SK-N-DZ (cell line): Measurements from ENCODE around the gene RABEP2.
"Not testable (repeated sequence)": the region's sequence is repeated elsewhere in the genome, so short reads cannot be mapped to it uniquely, and the experiment has no call there.

ENCODE experiments used
- DNase-seq: peaks from one replicate; pipeline ENCODE4 v3.0.0-alpha.2; 2015; ENCODE audit warnings: low spot score

RABEP2 gene

DNA sequence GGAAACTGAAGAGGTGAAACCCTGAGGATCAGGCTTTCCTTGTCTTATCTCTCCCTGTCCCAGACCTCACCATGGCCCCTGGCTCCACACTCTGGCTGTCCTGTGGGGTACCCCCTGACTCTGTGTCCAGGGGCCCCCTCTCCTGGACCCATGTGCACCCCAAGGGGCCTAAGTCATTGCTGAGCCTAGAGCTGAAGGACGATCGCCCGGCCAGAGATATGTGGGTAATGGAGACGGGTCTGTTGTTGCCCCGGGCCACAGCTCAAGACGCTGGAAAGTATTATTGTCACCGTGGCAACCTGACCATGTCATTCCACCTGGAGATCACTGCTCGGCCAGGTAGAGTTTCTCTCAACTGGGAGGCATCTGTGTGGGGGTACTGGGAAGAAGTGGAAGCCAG lies 8.1 kb upstream of the RABEP2 start:
- DNase-seq, result no peak

DNA sequence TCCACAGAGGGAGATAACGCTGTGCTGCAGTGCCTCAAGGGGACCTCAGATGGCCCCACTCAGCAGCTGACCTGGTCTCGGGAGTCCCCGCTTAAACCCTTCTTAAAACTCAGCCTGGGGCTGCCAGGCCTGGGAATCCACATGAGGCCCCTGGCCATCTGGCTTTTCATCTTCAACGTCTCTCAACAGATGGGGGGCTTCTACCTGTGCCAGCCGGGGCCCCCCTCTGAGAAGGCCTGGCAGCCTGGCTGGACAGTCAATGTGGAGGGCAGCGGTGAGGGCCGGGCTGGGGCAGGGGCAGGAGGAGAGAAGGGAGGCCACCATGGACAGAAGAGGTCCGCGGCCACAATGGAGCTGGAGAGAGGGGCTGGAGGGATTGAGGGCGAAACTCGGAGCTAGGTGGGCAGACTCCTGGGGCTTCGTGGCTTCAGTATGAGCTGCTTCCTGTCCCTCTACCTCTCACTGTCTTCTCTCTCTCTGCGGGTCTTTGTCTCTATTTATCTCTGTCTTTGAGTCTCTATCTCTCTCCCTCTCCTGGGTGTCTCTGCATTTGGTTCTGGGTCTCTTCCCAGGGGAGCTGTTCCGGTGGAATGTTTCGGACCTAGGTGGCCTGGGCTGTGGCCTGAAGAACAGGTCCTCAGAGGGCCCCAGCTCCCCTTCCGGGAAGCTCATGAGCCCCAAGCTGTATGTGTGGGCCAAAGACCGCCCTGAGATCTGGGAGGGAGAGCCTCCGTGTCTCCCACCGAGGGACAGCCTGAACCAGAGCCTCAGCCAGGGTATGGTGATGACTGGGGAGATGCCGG lies 7.5 kb upstream of the RABEP2 start:
- no peak for DNase-seq

DNA sequence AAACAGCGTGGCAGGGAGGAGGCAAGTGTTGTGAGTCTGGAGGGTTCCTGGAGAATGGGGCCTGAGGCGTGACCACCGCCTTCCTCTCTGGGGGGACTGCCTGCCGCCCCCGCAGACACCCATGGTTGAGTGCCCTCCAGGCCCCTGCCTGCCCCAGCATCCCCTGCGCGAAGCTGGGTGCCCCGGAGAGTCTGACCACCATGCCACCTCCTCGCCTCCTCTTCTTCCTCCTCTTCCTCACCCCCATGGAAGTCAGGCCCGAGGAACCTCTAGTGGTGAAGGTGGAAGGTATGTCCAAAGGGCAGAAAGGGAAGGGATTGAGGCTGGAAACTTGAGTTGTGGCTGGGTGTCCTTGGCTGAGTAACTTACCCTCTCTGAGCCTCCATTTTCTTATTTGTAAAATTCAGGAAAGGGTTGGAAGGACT lies 6.8 kb upstream of the RABEP2 start, which contains the start of gene CD19:
Gene CD19 (plus strand): TSS at position 171 of the 425 bp plus-strand sequence. CDS start 30 bp downstream, at position 201.
- no peak for DNase-seq

DNA sequence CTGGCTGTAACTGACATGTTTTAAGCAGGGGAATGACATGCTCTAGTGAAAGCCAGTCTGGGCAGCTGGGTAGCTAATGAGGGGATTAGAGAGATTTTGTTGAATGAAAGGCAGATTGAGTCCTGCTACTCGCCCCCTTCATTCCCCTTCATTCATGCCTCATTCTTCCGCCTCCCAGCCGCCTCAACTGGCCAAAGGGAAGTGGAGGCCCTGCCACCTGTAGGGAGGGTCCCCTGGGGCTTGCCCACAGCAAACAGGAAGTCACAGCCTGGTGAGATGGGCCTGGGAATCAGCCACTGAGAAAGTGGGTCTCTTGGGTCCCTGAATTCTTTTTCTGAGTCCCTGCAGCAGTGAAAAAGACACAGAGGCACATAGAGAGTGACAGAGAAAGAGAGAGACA lies 5.6 kb upstream of the RABEP2 start:
- no peak for DNase-seq

DNA sequence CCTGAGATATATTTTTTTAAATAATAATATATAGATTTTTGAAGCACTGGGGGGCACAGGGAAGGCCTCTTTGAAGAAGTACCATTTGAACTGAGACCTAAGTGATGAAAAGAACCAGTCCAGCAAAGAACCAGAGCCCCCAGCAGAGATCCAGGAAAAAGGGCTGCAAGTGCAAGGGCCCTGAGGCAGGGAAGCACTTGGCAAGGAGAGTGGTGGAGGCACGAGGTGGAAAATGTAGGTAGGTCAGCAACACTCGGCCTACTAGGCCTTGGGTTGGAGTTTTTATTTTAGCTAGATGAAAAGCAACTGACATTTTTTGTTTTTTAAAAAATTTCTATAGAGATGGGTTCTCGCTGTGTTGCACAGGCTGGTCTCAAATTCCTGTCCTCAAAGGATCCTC lies 5.2 kb upstream of the RABEP2 start:
- no peak for DNase-seq

DNA sequence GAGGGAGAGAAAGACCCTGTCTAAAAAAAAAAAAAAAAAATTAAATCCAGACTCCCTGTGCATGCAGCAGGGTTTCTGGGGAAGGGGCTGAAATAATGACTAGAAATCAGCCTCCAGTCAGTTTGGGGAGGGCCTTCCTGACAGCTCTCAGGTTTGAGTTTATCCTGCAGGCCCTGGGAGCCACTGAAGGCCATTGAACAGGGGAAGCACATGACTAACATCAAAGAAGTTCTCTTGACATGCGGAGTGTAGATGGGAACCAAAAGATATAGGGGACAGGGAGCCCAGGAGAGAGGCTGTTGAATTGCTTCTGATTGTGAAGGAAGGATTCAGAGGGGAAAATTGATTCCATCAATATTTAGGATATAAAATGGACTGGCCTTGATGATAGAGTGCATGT lies 2.8 kb upstream of the RABEP2 start:
- no peak for DNase-seq

DNA sequence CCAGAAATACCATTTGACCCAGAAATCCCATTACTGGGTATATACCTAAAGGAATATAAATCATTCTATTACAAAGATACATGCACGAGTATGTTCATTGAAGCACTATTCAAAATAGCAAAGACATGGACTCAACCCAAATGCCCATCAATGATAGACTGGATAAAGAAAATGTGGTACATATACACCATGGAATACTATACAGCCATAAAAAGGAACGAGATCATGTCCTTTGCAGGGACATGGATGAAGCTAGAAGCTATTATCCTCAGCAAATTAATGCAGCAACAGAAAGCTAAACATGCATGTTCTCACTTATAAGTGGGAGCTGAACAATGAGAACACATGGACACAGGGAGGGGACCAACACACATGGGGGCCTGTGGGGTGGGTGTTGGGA lies 1.2 kb upstream of the RABEP2 start:
- DNase-seq, result not testable (repeated sequence)

DNA sequence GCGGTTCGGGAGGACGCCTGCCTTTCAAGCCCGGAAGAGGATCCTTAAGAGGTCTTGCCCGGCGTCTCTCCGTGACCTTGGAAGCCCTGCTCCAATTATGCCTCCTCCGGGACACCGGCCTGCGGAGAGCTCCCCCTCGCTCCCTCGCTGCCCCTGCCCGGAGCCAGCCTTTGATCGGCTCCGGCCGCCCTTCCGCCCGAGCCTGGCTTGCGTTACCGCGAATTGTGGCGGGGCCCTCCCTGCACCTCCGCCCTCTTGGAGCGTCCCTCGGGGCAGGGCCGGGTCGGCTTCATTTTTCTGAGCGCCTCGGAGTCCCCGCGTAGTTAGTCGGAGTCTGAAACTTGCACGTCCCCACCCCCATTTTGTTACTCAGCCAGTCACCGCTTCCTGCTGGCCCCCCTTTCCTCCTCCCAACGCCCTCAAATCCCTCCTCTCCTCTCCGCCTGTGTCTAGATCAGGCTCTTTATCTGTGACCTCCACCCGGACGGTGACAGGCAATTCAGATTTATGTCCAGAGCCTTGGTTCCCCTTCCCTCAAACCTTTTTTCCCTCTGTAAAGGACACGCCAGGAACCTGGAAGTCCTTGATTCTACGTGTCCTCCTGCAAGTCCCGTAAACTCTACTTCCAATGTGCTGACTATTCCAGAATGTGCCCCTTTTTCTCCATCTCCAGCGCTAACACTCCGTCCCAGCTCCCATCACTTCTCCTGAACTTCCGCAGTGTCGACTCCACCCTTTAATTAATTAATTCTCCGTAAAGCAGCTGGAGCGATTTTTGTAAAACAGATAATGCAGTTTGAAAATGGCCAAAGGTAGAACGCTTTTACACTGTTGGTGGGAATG lies 569 bp upstream of the RABEP2 start:
- no peak for DNase-seq

DNA sequence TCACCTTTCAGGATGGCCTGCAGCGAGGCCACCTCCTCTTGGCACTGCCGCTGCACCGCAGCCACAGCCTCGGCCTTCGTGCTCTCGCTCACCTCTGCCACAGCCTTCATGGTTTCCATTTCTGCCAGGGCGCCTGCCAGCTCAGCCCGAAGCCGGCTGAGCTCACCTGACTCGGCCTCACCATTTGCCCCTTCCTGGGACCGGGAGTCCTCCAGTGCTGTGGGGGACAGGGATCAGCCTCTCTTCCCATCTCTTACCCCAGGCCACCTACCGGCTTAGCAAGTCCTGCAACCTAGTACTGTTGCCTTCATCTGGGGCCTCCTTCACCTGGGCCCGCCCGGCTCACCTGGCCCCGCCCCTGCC lies 658 bp downstream of the RABEP2 start:
- no peak for DNase-seq

DNA sequence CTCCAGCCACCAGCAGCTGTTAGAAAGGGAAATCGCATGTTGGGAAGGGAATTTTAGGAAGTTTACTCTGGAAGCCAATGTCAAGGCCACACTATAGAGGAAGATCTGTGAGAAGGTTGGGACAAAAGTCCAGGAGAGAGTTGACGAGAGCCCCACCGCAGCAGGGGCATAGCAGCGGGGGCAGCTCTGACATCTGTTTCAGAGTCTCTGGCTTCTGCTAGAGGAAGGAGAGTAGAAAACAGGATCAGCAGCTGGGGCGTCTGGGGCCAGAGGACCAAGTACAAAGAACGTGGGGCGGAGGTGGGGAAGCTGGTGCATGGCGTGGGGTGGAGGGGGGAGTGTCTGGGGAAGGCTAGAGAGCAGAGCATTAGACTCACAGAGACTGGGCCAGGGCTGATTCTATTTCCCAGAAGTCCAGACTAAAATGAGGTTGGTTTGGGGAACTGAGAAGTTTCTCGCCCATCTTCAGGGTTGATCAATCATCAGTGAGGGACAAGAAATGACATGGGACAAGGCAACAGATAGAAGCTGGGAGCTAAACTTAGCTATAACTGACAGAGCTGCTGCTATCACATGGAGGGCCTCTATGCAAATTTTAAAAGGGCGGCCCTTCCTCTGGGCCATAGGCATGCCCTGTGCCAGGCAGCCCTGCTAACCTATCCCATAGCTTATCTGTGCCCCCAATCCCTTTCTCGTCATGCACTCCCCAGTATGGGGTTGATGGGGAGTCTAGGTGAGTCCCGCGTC lies 1.2 kb downstream of the RABEP2 start:
- no peak for DNase-seq

DNA sequence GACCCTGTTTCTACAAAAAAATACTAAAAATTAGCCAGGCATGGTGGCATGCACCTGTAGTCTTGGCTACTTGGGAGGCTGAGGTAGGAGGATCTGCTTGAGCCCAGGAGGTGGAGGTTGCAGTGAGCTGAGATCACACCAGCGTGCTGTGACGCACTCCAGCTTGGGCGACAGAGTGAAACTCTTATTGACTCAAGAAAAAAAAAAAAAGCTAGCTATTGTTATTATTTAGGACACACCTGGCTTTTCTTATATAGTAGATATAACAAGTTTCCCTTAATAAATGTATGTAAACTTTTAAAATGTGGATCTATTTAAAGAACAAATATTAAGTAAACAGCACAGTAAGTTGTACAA lies 1.8 kb downstream of the RABEP2 start:
- no peak for DNase-seq

DNA sequence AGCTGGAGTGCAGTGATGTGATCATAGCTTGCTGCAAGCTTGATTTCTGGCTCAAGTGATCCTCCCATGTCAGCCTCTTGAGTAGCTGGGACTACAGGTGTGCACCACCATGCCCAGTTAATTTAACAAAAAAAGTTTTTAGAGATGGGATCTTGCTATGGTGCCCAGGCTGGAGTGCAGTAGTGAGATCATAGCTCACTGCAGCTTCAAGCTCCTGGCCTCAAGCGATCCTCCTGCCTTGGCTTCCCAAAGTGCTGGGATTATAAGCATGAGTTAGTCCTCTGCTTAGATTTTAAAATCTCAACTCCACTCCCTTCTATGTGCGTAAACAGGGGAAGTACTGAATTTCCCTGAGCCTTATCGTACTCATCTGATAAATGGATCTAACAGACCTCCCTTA lies 6.3 kb downstream of the RABEP2 start:
- no peak for DNase-seq

DNA sequence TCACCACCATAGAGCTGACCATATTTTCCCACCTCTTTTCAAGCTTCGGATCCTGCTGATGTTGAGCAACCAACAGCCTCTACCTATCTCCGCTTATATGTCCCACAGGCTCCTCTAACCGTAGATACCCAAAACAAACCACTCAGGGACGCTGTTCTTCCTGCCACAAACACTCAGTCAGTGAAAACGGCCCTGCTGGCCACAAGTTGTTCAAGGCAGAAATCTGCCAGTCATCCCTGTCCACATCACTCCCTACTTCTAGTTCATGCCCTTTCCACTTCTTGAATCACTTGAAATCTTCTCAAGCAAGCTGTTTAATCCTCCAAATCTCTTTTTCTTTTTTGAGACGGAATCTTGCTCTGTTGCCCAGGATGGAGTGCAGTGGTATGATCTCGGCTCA lies 7.9 kb downstream of the RABEP2 start:
- DNase-seq, result no peak

DNA sequence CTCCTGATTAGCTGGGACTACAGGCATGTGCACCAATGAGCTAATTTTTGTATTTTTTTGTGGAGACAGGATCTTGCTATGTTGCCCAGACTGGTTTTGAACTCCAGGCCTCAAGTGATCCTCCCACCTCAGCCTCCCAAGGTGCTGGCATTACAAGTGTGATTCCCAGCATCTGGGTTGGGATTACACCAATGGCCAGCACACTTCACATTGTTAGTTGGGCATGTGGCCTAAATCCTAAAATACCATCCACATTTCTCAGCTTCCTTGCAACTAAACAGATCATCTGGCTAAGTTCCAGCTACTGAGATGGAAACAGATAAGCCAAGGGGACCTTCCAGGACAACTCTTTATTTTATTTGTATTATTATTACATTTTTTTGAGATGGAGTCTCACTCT lies 9.9 kb downstream of the RABEP2 start:
- DNase-seq, result no peak

DNA sequence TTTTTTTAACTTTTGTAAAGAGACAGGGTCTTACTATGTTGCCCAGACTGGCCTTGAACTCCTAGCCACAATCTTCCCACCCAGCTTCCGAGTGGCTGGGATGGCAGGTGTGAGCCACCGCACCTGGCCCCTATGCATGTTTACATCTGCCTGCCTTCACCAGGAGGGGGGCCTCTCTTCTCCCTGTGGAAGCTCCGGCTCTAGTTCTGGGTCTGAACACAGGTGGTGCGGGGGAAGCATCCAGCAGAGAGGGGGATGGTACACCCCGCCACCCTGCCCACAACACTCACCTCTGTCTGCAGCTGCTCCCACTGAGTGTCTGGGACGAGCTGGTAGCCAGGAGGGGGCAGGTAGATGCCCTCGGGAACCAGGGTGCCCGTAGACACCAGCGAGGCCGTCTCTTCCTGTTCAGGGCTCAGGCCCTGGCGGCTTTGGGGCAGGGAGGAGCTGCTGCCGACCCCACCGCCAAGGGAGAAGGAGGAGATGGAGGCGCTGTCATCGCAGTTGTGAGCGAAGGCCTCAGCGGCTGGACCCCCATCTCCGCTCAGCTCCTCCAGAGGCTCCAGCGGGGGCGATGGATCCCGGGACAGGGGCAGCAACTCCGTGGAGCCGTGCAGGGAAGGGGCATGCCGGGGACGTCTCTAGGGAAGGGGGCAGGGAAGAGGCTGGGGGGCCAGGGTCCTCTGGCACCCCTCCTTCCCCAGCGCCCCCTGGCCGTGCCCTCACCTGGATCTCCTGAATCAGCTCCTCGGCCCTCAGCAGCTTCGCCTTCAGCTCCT lies 10.9 kb downstream of the RABEP2 start:
- DNase-seq, result no peak

DNA sequence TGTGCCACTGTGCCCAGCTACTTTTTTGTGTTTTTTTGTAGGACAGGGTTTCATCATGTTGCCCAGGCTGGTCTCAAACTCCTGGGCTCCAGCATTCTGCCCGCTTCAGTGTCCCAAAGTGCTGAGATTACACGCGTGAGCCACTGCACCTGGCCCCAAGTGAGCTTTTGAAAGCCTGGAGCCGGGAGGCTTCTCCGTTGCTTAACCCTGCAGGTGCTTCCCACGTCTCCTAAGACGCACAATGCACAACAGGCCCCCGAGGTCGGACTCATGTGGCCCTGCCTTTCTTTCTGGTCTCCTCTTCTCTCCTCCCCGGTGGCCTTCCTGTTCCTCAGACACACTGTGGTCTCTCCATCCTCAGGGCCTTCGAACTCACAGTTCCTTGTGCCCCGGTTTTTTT lies 12.5 kb downstream of the RABEP2 start:
- no peak for DNase-seq

DNA sequence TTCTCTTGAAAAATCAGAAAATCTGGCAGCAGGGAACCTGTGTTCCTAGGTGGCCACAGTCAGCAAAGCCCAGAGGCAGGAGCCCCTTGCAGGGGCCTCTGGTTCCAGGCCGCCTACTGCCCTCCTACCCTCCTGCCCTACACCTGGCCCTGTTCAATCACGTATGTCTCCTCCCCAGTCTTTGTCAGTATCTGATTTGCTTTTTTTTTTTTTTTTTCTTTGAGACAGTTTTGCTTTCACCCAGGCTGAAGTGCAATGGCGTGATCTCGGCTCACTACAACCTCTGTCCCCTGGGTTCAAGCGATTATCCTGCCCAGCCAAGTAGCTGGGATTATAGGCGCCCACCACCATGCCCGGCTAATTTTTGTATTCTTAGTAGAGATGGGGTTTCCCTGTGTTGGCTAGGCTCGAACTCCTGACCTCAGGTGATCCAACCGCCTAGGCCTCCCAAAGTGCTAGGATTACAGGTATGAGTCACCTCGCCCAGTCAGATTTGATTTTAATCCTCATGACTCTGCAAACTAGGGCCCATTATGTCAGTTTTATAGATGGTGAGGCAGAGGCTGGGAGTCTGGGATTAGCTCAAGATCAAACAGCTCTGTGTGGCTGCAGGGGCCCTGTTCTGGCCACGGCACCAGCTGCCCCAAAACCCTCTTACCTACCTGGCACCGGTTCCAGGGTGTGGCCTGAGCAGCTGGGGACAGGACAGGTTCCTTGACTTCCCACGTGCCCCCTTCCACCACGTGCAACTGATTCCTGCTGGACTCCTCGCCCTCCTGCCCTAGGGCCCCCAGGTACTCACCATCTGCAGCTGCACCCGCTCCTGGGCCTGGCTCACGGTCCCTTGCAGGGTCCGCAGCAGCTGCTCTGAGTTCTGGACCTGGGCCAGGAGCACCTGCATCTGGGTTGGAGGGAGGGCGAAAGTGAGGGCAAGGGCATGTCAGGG lies 14.7 kb downstream of the RABEP2 start:
- DNase-seq, result no peak

DNA sequence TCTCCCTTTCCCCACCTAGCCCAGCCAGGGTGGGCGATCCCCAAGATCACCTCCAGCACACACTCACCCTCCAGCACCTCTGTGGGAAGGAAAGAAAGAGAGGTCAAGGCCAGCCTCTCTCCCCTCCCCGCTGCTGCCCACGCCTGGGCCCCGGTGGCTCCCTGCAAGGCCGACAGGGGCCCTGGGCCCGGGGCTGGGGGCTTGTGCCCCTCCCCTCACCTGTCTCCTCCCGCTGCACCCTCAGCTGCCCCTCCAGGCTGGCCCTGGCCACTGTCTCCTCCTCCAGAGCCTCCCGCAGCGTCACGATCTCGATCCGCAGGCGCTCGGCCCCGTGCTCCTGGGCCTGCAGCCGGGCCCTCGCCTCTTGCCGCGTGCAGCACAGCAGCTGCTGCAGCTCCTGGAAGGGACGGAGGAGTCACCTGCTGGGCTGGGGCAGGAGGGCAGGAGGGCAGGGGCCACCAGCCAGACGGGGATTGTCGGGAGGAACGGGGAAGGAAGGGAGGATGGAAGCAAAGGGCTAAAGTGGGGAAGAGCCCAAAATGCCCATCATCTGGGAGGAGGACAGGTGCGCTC lies 19.2 kb downstream of the RABEP2 start:
- peak; percentile 49 for DNase-seq

DNA sequence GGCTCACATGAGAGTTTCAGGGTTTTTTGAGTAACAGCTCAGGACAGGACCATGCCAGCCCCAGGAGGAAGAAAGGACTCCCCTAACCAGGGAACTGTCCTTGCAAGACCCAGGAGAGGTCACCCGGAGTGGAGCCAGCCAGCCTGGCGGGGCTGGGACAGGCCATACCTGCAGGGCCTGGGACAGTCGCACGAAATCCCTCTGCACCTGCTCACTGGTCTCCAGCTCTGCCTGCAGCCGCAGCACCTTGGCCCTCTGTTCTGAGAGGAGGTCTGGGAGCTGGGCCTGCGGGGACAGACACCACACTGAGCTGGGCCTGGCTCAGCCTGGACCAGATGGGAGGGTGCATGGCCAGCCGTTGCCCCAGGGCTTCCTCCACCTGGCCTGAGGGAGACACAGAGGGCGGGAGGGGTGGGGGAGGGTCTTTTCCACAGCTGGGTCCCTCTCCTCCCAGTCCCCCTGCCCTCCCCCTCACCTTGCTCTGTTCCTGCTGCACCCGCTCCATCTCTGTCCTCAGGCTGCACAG lies 19.7 kb downstream of the RABEP2 start:
- DNase-seq, result peak; percentile 46

DNA sequence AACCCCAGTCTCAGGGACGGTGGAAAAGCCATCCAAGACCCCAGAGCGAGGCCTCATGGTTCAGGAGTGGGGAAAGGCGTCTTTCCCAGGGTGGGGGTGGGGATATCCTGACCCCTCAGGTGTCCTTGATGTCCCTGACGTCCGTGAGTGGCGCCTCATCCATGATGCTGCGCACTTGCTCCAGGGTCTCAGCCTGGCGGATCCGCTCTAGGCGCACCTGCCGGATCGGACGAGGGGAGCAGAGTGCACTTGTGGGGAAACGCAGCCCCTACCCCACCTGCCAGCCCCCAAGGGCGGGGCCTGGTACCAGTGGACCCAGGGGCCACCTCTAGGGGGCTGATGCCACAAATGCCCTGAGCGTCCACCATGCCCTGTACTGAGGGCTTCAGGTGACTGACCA lies 20.2 kb downstream of the RABEP2 start:
- DNase-seq, result no peak
